NCI-H748 (cell line): ENCODE measurements around the gene C1QTNF1.

Source experiments
- DNase-seq: peaks from one replicate; lab custom pipeline; 2025; ENCODE audit not compliant: unreplicated experiment; lab: John Stamatoyannopoulos, UW

C1QTNF1 gene

DNA sequence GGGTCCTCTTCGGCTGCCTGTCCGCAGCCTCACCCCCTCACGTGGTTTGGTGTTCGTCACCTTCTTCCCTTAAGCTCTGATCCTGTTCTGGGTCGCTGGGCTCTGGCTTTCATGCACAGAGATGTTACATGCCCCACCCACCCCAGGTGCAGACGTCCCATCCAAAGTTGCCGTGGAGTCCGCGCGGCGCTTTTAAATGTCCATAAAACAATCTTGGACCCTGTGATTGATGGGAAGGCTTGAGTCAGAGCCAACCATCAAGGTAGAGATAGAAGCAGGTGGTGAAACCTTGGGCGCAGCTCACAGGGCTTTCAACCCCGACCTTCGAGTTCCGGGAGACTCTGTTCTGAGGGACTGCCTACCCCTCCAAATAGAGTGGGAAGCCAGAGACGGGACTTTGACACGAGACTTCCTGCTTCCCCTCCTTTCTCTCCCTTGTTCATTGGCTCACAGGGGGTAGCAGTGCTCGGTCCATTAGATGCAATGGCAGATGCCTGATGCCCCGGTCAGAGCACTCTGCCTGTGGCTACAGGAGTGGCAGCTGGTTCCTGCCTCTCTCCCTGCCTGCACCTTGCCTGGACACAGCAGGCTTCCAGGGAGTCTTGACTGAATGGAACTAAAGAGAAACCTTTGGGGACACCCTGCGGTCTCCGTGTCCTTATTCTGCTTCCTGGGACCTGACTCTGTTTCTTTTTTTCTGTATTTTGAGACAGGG, 54.7 kb downstream of the C1QTNF1 start:
- DNase-seq: no peak

DNA sequence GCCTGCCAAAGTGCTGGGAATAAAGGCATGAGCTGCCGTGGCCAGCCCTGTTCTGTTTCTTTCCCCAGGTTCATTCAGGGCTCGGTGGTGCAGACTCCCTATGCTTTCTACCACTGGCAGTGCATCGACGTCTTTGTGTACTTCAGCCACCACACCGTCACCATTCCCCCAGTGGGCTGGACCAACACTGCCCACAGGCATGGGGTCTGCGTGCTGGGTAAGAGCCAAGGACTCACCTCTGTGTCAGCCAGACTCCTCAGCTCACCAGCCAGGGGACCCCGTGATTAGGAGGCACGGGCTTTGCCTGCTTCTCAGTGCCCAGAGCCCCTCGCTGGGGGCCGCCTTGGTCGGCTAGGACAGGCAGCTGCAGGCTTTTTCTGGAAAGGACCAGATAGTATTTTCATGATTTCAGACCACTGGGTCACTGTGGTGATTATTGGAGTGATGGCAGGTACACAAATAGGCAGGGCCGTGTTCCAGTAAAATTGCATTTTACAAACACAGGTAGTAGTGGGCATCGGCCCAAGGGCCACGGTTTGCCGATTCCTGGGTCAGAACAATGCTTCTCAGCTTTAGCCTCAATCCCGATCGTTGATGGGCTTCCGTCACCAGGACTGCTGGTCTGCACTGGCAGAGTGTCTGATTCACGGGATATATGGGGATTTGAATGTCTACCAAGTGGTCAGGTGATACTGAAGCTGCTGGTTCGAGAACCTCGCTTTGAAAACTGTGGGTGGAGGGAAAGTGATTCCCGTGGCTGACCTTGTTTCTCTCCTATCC, 55.6 kb downstream of the C1QTNF1 start:
- DNase-seq: no peak

DNA sequence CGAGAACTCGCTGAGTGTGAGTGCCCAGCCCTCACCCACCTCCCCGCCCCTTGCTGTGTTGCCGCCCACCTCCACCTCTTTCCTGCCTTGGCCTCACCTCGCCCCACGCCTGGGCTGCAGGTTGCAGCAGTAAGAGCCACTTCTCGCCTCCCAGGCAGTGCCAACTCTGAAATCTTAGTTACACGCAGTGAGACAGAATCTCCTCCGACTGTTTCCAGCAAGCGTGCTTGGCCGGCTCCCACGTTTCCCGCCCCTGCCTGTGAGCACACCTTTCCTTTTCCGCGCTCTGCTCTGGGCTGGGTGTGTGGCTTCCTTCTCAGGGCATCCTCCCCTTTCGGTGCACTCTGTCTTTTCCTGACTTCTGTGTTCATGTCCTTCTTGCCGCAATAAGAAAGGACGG, 56.4 kb downstream of the C1QTNF1 start:
- DNase-seq: no peak

DNA sequence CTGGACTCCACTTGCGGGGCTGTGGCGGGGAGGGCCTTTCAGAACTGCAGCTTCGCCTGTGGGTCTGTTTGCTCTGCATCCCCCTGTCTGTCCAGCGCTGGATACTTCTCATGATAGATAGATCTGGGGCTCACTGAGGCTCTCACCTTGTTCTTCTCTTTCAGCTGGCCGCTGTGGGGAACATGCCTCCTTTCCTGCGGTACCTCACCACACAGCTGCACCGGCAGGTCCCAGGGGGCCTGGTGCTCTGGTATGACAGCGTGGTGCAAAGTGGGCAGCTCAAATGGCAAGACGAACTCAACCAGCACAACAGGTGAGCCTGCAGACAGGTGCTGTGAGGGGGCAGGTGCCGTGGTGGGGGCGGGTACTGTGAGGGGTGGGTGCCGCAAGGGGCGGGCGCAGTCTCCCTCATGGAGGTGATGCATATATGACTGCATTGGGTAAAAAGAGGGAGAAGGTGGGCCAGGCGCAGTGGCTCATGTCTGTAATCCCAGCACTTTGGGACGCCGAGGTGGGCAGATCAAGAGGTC, 56.9 kb downstream of the C1QTNF1 start:
- no peak for DNase-seq

DNA sequence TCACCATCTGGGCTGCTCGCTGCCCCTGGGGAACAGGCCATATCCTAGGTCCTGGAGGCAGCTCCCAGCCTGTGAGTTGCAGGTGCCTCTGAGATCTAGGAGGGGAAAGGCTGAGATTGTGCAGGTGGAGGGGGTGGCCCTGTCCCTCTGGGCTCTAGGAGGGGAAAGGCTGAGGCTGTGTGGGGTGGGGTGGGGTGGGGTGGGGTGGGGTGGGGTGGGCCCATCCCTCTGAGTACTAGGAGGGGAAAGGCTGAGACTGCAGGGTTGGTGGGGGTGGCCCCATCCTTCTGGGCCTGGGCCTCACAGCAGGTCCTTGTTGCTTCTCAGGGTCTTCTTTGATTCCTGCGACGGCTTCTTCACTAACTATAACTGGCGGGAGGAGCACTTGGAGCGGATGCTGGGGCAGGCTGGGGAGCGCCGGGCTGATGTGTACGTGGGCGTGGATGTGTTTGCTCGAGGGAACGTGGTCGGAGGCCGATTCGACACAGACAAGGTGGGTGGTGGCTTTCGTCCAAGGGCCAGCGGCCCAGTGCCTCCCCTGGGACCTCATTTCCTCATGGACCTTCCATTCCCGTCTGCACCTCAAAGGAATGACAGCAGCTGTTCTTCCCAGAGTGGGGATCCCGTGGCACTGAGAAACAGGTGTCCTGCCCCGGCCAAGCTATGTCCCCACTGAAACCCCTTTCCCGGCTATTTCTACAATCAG, 57.8 kb downstream of the C1QTNF1 start:
- DNase-seq: no peak

DNA sequence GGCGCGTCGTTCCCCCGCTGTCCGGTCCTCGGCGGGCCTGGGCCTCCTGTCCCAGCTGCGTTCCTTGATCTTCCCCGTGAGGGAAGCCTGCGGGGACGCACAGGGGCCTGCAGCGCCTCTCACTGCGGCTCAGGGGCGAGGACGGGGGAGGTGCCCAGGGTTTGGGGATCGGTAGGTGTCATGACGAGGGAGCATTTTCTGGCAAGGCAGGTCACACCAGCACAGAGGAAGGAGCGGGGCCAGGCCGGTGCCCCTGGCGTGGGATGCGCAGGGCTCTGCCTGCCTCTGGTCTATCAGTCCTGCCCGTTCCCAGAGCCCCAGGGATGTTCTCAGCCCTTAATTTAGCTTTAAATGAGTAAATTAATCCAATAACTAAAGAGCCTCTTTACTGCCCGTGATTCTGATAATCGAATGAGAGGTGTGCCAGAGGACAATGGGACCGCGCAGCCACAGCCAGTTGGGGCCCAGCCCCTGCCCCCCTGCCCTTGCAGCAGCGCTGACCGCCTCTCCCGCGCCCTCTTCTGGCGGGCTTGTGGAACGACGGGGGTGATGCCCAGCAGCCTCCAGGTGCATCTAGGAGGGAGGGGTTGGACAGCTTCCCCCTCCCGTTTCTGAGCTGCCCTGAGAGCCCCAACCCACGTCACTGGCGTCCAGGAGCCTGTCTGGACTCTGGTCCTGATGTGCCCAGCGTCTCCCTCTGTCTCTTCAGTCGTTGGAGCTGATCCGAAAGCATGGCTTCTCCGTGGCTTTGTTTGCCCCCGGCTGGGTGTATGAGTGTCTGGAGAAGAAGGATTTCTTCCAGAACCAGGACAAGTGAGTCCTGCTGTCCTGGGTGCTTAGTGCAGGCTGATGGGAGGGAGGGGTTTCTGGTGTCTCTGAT, 58.6 kb downstream of the C1QTNF1 start:
- DNase-seq: peak; percentile 24

DNA sequence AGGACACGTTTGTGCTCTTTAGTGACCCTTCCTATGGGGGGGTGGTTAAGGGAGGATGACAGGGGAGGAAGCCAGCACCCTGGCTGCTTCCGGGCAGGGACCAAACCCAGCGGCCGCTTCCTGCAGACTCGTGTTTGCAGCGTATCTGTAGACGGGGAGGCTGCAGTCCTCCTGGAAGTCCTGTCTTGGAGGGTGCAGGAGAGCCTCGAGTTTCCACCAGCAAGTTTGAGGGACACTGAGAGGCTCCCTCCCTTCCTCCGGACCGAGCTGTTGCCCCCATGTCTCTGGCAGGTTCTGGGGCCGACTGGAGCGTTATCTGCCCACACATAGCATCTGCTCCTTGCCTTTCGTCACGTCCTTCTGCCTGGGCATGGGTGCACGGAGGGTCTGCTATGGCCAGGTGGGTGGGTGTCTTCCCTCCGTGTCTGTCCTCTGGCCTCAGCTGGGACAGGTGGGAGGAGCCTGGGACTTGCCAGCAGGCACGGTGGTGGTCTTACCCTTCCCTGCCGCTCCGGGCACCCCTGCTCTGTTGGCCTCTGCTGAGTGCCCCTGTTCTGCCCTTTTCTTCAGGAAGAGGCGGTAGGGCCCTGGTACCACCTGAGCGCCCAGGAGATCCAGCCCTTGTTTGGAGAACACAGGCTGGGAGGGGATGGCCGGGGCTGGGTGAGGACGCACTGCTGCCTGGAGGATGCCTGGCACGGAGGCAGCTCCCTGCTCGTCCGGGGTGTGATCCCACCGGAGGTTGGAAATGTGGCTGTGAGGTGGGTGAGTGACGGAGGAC, 59.4 kb downstream of the C1QTNF1 start:
- DNase-seq: no peak

DNA sequence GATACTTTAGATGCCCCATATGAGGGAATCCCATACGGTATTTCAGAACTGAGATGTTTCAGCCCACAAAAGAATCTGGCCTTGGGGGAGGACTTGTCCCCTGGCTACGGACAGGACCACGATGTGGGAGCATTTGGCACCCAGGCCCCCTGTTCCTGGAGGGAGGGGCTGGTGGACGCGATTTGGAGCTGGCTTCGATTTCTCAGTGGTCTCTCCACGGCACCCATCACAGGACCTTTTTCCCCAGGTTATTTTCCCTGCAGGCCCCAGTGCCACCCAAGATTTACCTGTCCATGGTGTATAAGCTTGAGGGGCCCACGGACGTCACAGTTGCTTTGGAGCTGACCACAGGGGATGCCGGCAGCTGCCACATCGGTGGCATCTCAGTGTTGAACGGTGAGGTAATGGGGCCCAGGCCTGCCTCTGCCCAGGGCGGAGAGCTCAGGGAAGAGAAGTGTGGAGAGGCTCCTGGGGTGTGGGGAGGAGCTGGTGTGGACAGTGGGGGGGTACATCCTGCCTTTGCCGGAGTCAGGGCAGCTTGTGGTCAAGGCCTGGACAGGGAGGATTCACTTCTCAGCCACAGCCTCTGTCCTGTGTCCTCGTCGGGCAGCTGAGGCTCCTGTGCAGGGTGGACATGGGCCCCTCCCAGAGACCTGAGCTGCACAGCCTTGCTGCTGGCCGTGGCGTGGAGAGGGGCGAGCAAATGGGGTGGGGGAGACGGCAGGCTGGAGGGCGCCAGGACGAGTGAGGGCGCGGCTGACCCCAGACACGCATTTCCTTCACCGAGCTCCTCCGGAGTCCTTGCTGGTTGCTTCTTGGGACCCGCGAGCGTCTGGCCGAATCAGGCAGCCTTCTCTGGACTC, 60.6 kb downstream of the C1QTNF1 start:
- DNase-seq: no peak

DNA sequence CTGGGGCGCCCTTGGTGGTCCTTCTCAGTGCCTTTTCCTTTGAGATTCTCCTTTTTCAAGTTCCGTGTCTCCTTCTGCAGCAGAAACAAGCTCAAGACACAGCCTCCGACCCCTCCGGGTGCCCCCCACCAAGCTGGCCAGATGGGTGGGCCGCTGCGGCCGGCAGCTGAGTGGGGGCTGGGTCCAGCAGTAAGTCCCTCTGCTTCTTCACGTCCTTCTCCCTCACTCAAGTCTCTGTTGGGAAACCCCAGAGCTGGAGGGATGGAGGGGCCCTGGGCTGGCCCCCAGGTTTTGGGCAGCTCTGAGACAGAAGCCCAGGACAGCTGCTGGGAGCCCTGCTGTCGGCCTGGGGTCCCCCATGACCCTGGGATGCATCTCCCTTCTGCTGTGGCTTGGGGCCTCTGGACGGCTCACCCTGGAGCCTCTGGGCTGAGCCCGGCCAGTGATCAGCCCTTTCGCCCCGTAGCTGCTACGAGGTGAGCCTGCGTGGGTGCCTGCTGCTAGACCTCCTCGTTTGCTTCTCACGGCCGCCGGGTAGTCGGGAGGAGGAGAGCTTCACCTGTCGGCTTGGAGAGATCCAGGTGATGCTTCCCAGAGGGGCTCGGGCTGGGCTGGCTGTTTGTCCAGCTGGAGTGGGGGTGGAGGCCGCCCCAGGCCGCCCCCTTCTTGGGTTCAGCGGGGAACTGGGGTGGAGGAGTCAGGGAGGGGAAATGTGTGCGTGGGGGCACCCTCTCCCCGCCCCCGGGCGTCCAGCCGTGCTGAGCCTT, 61.4 kb downstream of the C1QTNF1 start:
- DNase-seq: no peak

DNA sequence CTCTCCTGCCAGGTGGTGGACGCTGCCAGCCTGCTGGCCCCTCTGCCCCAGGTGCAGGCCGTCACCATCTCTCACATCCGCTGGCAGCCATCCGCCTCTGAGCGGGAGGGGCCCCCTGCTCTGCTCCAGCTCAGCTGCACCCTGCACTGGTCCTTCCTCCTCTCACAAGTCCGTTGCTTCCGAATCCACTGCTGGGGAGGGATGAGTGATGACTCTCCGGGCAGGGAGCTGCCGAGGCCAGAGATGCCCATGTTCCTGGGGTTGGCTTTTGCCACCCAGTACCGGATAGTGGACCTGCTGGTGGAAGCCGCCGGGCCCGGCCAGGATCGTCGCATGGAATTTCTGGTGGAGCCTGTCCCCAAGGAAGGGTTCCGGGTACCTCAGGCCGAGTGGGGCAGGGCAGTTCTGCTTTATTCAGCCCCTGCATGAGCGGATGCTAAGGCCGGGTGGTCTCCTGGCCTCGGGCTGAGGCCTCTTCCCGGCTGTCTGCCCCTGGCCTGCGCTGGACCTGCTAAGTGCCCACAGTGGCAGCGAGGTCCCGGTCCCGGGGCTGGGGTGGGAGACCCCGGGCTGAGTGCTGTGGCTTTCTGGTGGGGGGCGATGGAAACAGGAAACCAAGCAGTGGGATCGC, 62.1 kb downstream of the C1QTNF1 start:
- DNase-seq: no peak

DNA sequence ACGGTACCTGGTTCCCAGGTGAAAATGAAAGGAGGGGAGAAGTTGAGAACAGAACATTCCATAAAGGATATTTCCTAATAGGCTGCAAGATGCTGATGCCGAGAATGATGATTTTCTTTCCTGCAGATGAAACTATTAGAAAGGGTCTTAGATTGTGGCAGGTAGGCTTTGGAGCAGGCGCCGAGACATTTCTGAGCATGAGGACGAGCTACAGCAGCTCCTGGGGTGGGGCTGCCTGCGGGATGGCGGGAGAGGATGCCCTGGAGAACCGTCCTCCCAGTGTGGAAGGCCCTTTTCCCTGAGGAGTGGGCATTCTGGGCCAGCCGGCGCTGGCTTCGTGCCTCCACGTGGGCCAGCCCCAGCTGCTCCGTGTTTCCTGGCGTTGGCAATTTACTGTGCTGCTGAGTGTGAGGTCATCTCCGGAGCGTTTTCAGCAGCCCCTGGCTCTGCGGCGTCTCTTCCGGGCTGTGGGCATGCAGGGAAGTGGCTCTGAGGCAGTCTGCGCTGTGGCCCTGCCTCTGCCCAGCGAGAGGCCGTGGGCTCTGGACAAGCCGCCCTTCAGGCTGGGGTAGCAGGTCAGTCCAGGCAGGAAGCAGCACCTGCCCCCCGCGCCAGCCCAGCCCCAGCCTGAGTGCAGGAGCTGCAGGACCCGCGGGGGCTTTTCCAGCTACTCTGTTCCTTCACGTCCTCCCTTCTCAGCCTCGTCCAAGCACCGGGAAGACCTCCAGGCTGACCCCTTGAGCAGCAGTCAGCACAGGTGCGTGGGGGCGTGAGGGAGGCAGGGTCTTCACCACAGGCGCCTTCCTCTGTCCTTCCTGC, 62.8 kb downstream of the C1QTNF1 start:
- DNase-seq: no peak

DNA sequence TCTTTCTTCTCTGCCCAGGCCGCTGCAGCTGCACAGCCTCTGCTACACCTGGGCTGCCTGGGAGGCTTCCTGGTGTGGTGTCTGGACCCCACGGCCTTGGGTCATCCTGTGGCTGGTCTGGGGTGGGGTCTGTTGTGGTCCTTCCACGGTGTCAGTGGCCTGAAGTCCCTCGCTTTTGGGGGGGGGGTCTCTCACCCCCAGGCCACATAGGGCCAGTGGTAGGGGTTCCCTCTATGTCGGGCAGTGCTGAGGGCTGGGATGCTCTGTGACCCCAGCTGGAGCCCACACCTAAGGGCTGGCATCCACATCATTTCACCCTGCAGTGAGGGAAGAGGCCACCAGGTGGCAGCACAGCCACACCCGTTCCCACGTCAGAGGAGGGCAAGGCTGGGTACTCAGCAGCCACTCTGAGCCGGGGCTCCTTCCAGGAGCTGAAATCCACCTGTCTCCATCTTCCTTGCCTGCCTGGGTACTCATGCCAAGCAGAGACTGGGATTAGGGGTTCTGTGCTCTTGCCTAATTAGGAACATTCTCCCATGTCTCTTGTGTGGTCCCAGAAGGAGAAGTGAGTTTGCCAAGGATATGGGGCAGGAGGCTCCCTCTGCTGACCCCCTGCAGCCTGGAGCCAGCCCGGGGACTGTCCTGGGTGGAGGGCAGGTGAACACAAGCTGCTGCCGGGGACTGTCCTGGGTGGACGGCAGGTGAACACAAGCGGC, 63.6 kb downstream of the C1QTNF1 start:
- peak; percentile 54 for DNase-seq

DNA sequence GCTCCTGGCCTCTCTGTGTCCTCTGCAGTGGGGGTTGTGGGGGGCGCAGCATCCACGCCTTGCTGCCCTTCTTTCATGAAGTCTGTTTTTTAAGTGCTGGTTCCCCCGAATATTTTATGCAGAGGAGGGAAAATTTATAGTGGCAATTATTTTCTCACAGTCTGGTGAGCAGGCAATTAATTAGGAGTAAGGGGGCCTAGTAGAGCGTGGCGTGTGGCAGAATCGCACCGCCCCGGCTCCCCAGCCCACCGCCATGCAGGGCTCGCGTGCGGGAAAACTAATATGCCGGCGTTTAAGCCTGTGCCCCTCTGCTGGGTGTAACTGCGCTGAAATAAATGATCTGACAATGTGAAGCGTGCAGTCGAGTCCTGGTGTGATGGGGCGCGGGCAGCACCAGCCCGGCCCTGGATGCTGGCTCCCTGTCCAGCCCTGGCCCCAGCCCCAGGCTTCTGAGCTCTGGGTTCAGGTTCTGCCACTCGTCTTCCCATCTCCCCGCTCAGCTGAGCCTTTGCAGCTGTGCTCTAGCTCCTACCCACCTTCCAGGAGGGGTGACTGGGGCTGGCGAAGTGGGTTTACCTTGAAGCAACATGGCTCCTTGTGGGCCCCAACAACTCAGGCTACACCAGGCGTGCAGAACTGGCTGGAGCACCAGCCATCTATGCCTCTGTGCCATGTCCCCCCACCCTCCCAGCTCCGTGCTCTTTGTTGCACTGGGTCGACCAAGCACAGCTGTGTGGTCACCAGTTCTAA, 64.5 kb downstream of the C1QTNF1 start:
- DNase-seq: no peak

DNA sequence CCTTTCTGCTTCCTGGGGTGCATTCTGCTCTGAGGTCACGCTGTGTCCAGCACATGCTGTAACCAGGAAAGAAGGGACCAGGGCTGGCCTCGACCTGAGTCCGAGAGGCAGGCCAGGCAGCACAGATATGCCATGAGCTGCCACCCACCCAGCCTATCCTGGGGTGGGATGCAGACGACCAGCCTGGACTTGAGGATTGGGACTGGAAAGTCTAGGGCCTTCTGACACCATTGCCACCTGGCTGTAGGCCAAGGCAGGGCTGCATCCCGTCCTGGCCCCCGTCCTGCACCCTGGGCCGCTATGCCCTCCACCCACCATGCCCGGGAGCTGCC, 65.0 kb downstream of the C1QTNF1 start:
- DNase-seq: no peak

DNA sequence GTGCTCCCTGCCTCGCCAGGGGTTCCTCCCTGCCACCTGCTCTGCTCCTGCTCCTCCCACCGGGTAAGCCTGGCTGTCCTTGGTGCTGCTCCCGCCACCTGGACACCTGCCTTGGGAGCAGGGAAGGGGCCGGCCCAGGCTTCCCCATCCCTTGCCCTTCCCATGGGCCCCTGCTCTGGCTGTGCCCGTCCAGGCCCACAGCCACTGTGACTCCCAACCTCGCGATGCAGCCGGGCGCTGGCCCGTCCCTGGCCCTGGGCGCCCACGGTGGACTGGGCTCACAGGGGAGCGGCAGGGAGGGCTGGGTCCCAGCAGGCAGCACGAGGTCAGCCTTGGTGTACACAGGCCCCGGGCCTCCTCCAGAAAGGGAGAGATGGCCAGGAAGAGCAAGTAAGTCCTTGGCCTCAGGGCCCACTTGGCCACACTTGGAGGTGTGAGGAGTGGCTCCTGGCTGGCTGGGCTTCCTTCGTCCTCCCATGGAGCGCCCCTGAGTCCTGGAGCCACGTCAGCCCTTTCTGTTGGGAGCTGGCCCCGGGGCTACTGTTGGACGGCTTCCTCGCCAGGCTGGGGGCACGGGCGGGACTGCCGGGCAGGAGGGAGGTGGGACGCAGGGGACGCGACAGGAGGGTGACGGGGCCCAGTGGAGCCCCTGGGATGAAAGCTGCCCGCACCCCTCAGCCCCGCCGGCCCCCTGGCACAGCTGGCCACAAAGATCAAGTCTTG, 65.9 kb downstream of the C1QTNF1 start:
- no peak for DNase-seq
